GM12878 (cell line): Measurements from ENCODE around the gene PRDM2. TPM values are rescaled to one million over a fixed set of nuclear protein-coding genes. Genes with fewer than 3 reads are reported as not detected.

Source experiments
- ATF7 ChIP-seq: fragments of 450-650 bp; IDR thresholded peaks from 2 replicates; pipeline ENCODE4 v1.6.1; 2016; ENCODE audit warnings: low read depth, mild to moderate bottlenecking
- CREB1 ChIP-seq: IDR thresholded peaks from 2 replicates; pipeline ENCODE4 v1.6.1; 2012; ENCODE audit warnings: low read depth, mild to moderate bottlenecking, inconsistent platforms
- ETV6 ChIP-seq, 2 experiments: fragments of 450-650 bp in 1 of 2; IDR thresholded peaks in 1 of 2; conservative IDR thresholded peaks in 1 of 2; 2 replicates each; pipeline ENCODE4 v1.6.1; 2014; ENCODE audit warnings: antibody characterized with exemption in 1 of 2, borderline replicate concordance in 1 of 2, low read depth in 1 of 2, mild to moderate bottlenecking in 1 of 2, moderate library complexity in 1 of 2
- IKZF2 ChIP-seq, 2 experiments: fragments of 450-650 bp; IDR thresholded peaks; 2 replicates each; pipeline ENCODE4 v1.6.1; 2017; ENCODE audit warnings: mild to moderate bottlenecking in 2 of 2, moderate library complexity in 2 of 2
- MEF2A ChIP-seq: IDR thresholded peaks from 2 replicates; pipeline ENCODE4 v1.6.1; 2011; ENCODE audit warnings: low read depth, mild to moderate bottlenecking, low read length, moderate library complexity; ENCODE audit not compliant: insufficient read depth
- MEF2B ChIP-seq: fragments of 450-650 bp; IDR thresholded peaks from 2 replicates; pipeline ENCODE4 v1.6.1; 2018; ENCODE audit warnings: mild to moderate bottlenecking, moderate library complexity; ENCODE audit not compliant: partially characterized antibody, poor library complexity, severe bottlenecking
- POLR2A ChIP-seq: IDR thresholded peaks from 2 replicates; pipeline ENCODE4 v1.6.1; 2011; ENCODE audit warnings: low read depth, mild to moderate bottlenecking, low read length
- SREBF1 ChIP-seq: IDR thresholded peaks from 2 replicates; pipeline ENCODE4 v1.6.1; 2012; ENCODE audit warnings: mild to moderate bottlenecking, low read length
- TBL1XR1 ChIP-seq: IDR thresholded peaks from 2 replicates; pipeline ENCODE4 v1.6.1; 2012; ENCODE audit warnings: low read depth, low read length, improper control_type of control experiment
- polyA plus RNA-seq, 11 experiments: library from polyadenylated mRNA; depleted of rRNA in 4 of 11; unstranded in 6 of 11; stranded (reverse) in 5 of 11; fragments of >200 nt; fragmentation: Nextera tagmentation in 4 of 11; fragmentation: Illumina TruSeq in 1 of 11; extraction: Ambion mirVana in 4 of 11; extraction: Trizol in 1 of 11; gene quantifications; 1 replicate in 1 of 11; 2 replicates in 10 of 11; pipeline versions ENCODE4 v1.2.1 to v1.2.3, GENCODE V29; 2011 to 2016; ENCODE audit warnings: inconsistent platforms in 2 of 11, missing spikeins in 2 of 11, low read depth in 1 of 11
- total RNA-seq, 4 experiments: library from RNA; depleted of rRNA in 3 of 4; stranded (reverse); fragments of >200 nt in 3 of 4; fragmentation: Illumina TruSeq in 1 of 4; extraction: Trizol in 1 of 4; gene quantifications; 2 replicates each; pipeline versions ENCODE4 v1.2.1 to v1.2.3, GENCODE V29; 2013 to 2021
- TF ChIP-seq, protein P1 (sequence below): IDR thresholded peaks from 2 replicates; pipeline ENCODE4 v1.6.1; 2011; ENCODE audit warnings: low read depth, mild to moderate bottlenecking, low read length, moderate library complexity, borderline replicate concordance; ENCODE audit errors: extremely low read depth
- TF ChIP-seq, protein P2 (sequence below): fragments of 450-650 bp; formaldehyde crosslinking; IDR thresholded peaks from 2 replicates; pipeline ENCODE4 v1.4.0; 2022; ENCODE audit warnings: mild to moderate bottlenecking, moderate library complexity

Gene PRDM2
- total and polyA plus RNA-seq, 10 of the 15 experiments (the other 5 are each of a cell fraction or from before 2014, with no cell fraction given), result 8.4 to 45.1 (median 23.5) TPM

DNA sequence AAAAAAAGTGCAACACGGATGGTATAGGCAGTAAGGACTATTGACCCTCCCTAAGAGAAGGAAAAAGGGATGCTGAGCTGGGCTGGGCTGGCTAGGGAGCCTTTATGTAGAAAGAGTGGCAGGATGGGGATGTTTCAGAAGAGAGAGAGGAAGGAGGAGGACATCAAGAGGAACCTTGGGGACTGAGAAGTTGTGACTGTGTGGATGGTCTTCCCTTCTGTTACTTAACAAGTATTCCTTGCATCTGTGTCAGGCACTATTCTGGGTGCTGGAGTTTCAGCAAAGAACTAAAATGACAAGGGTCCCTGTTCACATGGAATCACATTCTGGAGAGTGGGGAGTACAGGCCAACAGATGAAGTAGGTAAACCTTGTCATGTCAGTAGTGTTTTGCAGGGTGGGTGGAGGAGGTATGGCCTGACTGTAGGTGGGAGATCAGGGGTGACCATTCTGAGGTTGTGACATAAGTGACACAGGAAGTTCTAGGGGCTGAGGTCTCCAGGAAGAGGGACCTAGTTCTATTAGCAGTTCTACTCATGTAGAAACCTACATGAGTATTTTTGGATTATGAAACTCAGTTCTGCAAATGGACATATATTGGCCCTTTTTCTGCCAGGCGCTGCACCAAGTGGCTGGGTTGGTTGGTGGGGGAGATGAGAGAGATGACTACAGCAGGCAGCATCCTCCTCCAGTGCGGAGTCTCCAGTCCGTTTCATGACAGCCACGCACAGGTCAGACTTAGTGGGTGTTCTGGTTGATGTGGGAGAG lies 53.8 kb downstream of the PRDM2 start (continued):
- TF ChIP-seq, protein P1, sequence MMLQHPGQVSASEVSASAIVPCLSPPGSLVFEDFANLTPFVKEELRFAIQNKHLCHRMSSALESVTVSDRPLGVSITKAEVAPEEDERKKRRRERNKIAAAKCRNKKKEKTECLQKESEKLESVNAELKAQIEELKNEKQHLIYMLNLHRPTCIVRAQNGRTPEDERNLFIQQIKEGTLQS, result no peak
- TF ChIP-seq, protein P2, sequence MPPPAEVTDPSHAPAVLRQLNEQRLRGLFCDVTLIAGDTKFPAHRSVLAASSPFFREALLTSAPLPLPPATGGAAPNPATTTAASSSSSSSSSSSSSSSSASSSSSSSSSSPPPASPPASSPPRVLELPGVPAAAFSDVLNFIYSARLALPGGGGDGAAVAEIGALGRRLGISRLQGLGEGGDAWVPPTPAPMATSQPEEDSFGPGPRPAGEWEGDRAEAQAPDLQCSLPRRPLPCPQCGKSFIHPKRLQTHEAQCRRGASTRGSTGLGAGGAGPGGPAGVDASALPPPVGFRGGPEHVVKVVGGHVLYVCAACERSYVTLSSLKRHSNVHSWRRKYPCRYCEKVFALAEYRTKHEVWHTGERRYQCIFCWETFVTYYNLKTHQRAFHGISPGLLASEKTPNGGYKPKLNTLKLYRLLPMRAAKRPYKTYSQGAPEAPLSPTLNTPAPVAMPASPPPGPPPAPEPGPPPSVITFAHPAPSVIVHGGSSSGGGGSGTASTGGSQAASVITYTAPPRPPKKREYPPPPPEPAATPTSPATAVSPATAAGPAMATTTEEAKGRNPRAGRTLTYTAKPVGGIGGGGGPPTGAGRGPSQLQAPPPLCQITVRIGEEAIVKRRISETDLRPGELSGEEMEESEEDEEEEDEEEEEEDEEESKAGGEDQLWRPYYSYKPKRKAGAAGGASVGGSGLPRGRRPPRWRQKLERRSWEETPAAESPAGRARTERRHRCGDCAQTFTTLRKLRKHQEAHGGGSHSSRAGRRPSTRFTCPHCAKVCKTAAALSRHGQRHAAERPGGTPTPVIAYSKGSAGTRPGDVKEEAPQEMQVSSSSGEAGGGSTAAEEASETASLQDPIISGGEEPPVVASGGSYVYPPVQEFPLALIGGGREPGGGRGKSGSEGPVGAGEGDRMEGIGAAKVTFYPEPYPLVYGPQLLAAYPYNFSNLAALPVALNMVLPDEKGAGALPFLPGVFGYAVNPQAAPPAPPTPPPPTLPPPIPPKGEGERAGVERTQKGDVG, result no peak
- peak; percentile 48; the same call in 1 of the 2 replicates for TF ChIP-seq CREB1
- no peak for TF ChIP-seq SREBF1
- TF ChIP-seq ATF7, result peak; percentile 19; the same call in 1 of the 2 replicates
- TF ChIP-seq MEF2B, result peak; percentile 52
- TF ChIP-seq POLR2A, result peak; percentile 4; the same call in 1 of the 2 replicates
- no peak for TF ChIP-seq TBL1XR1
- TF ChIP-seq ETV6 (conservative IDR thresholded peaks at IDR 0.05 in 1 of 2, IDR thresholded peaks at IDR 0.05 in 1 of 2; ENCODE audit: borderline replicate concordance in 1 of 2, low read depth in 1 of 2), result peak in 1 of 2 experiments; percentile 63; a peak in 2 of 4 replicates
- TF ChIP-seq MEF2A, result peak; percentile 84
- peak in 1 of 2 experiments; percentile 38; a peak in 2 of 4 replicates for TF ChIP-seq IKZF2 (IDR thresholded peaks at IDR 0.05)
